Neural cell (in vitro differentiated cells): ENCODE results near the gene PAQR5. TPM values are rescaled to one million over a fixed set of nuclear protein-coding genes. Genes with fewer than 3 reads are reported as not detected.

Experiments
- H2AFZ ChIP-seq: fragments of 200-600, 300-800 bp; sonication (generic), shearing (Covaris generic); 2 replicates; pipeline ENCODE4 v1.6.0; 2014; ENCODE audit warnings: low read depth, mild to moderate bottlenecking, antibody characterized with exemption, low read length, moderate library complexity
- H3F3A ChIP-seq: fragments of 200-600 bp; shearing (Covaris generic); 2 replicates; pipeline ENCODE4 v1.6.1; 2016; ENCODE audit warnings: mild to moderate bottlenecking, moderate library complexity, mixed read lengths, antibody characterized with exemption, low read length; ENCODE audit not compliant: insufficient read depth, poor library complexity, severe bottlenecking
- H3K27ac ChIP-seq: fragments of 200-600, 300-800 bp; sonication (generic), shearing (Covaris generic); 2 replicates; pipeline ENCODE4 v1.5.1; 2014; ENCODE audit warnings: mild to moderate bottlenecking, low read length, moderate library complexity
- H3K27me3 ChIP-seq: fragments of 300-800, 200-600 bp; sonication (generic), shearing (Covaris generic); 2 replicates; pipeline ENCODE4 v1.6.0; 2014; ENCODE audit warnings: mild to moderate bottlenecking, low read depth, low read length, moderate library complexity; ENCODE audit not compliant: insufficient read depth
- H3K36me3 ChIP-seq: fragments of 300-800, 200-600 bp; sonication (generic), shearing (Covaris generic); 2 replicates; pipeline ENCODE4 v1.5.1; 2014; ENCODE audit warnings: mild to moderate bottlenecking, antibody characterized with exemption, low read length, moderate library complexity; ENCODE audit not compliant: insufficient read depth
- H3K4me2 ChIP-seq: fragments of 300-800, 200-600 bp; sonication (generic), shearing (Covaris generic); 2 replicates; pipeline ENCODE4 v1.6.0; 2014; ENCODE audit warnings: mild to moderate bottlenecking, low read length
- H3K4me3 ChIP-seq: fragments of 300-800, 200-600 bp; sonication (generic), shearing (Covaris generic); 2 replicates; pipeline ENCODE4 v1.5.1; 2014; ENCODE audit warnings: mild to moderate bottlenecking, low read length, moderate library complexity
- H3K79me2 ChIP-seq: fragments of 200-600 bp; shearing (Covaris generic); replicated peaks from 2 replicates; pipeline ENCODE4 v1.6.0; 2014; ENCODE audit warnings: mild to moderate bottlenecking, low read length, moderate library complexity; ENCODE audit not compliant: insufficient read depth
- H3K9ac ChIP-seq: fragments of 300-800, 200-600 bp; sonication (generic), shearing (Covaris generic); 2 replicates; pipeline ENCODE4 v1.6.1; 2016; ENCODE audit warnings: mild to moderate bottlenecking, low read length, mixed read lengths
- H3K9me2 ChIP-seq: fragments of 200-600 bp; shearing (Covaris generic); 2 replicates; pipeline ENCODE4 v1.6.1; 2016; ENCODE audit warnings: mild to moderate bottlenecking, low read length, mixed read lengths; ENCODE audit not compliant: insufficient read depth
- H3K9me3 ChIP-seq: fragments of 200-600, 300-800 bp; sonication (generic), shearing (Covaris generic); 2 replicates; pipeline ENCODE4 v1.6.1; 2016; ENCODE audit warnings: mild to moderate bottlenecking, mixed run types, low read length, moderate library complexity, mixed read lengths
- H4K20me1 ChIP-seq: fragments of 200-600 bp; shearing (Covaris generic); 2 replicates; pipeline ENCODE4 v1.6.1; 2016; ENCODE audit warnings: mild to moderate bottlenecking, mixed run types; ENCODE audit not compliant: insufficient read depth
- CTCF ChIP-seq: fragments of 450-650 bp; IDR thresholded peaks from 2 replicates; pipeline ENCODE4 v1.5.1; 2014; ENCODE audit warnings: antibody characterized with exemption, mild to moderate bottlenecking, moderate library complexity; ENCODE audit not compliant: poor library complexity, severe bottlenecking
- EP300 ChIP-seq: fragments of 450-650 bp; conservative IDR thresholded peaks from 2 replicates; pipeline ENCODE4 v1.6.1; 2014; ENCODE audit warnings: antibody characterized with exemption, mild to moderate bottlenecking, moderate library complexity; ENCODE audit not compliant: poor library complexity, severe bottlenecking
- EZH2 ChIP-seq: fragments of 200-600, 300-800 bp; shearing (Covaris generic), sonication (generic); IDR thresholded peaks from 2 replicates; pipeline ENCODE4 v1.6.1; 2014; ENCODE audit warnings: antibody characterized with exemption, low read length, borderline replicate concordance, mild to moderate bottlenecking; ENCODE audit not compliant: insufficient read depth, poor library complexity, severe bottlenecking
- MXI1 ChIP-seq: fragments of 450-650 bp; conservative IDR thresholded peaks from 2 replicates; pipeline ENCODE4 v1.6.1; 2014; ENCODE audit warnings: antibody characterized with exemption, mild to moderate bottlenecking; ENCODE audit not compliant: poor library complexity, severe bottlenecking
- POLR2AphosphoS5 ChIP-seq: IDR thresholded peaks from 2 replicates; pipeline ENCODE4 v1.6.1; 2012
- RAD21 ChIP-seq: fragments of 450-650 bp; conservative IDR thresholded peaks from 2 replicates; pipeline ENCODE4 v1.6.1; 2014; ENCODE audit warnings: antibody characterized with exemption, mild to moderate bottlenecking, moderate library complexity
- REST ChIP-seq: IDR thresholded peaks from 2 replicates; pipeline ENCODE4 v1.6.1; 2012; ENCODE audit warnings: borderline replicate concordance
- SMC3 ChIP-seq: fragments of 450-650 bp; conservative IDR thresholded peaks from 2 replicates; pipeline ENCODE4 v1.6.1; 2014; ENCODE audit warnings: antibody characterized with exemption, mild to moderate bottlenecking, moderate library complexity; ENCODE audit not compliant: poor library complexity
- TAF1 ChIP-seq: IDR thresholded peaks from 2 replicates; pipeline ENCODE4 v1.6.1; 2012; ENCODE audit warnings: low read depth
- polyA plus RNA-seq: library from polyadenylated mRNA; depleted of rRNA; stranded (reverse); fragments of >200 nt; gene quantifications from 2 replicates; pipeline ENCODE4 v1.2.3, GENCODE V29; 2014

Gene PAQR5
- polyA plus RNA-seq, 1 donor from 2014 or later = not detected

- Histone ChIP-seq H3K9me3 (no peaks in the 10 kb centered on the region), H3K27ac (no peak overlapping the region), H2AFZ (no peak overlapping the region), H3K79me2 (no peaks in the 10 kb centered on the region), H3K4me3 (no peak overlapping the region), H3K27me3 (no peaks in the 10 kb centered on the region), H3K4me2 (no peak overlapping the region), H3F3A (no peaks in the 10 kb centered on the region), H3K36me3 (no peaks in the 10 kb centered on the region), H3K9ac (no peak overlapping the region), H3K9me2 (no peaks in the 10 kb centered on the region), H4K20me1 (no peaks in the 10 kb centered on the region)
- TF ChIP-seq CTCF = no peak
These were observed 12.9 kb upstream of the PAQR5 start for GRCh38 chr15:69285834-69286233.

- H4K20me1 ChIP-seq = no peaks in the 10 kb centered on the region
- H3K36me3 ChIP-seq = no peaks in the 10 kb centered on the region
- no peaks in the 10 kb centered on the region for H3K79me2 ChIP-seq
- H3K27ac ChIP-seq = no peak overlapping the region
- H3K9me3 ChIP-seq = no peaks in the 10 kb centered on the region
- H2AFZ ChIP-seq = no peak overlapping the region
- TF ChIP-seq EP300 (no peak), MXI1 (no peak), CTCF (no peak), SMC3 (no peak), POLR2AphosphoS5 (no peak), TAF1 (no peak), REST (no peak), EZH2 (no peak), RAD21 (no peak)
- no peaks in the 10 kb centered on the region for H3K9me2 ChIP-seq
- no peak overlapping the region for H3K4me3 ChIP-seq
- no peaks in the 10 kb centered on the region for H3F3A ChIP-seq
- no peaks in the 10 kb centered on the region for H3K27me3 ChIP-seq
- no peak overlapping the region for H3K9ac ChIP-seq
- H3K4me2 ChIP-seq = no peak overlapping the region
These were observed 10.7 kb upstream of the PAQR5 start for GRCh38 chr15:69288011-69288410.
